GM18511 (cell line): ENCODE results near the gene ARAP1.
A peak's percentile ranks its signal among the peaks of the same experiment; 100 is the strongest.

Experiments
- ATAC-seq: cut with Tn5 transposase; IDR thresholded peaks from one replicate; pipeline ENCODE4 v1.9.1; 2021; ENCODE audit warnings: mild to moderate bottlenecking, moderate library complexity; ENCODE audit not compliant: unreplicated experiment

ARAP1 gene

GRCh38 chr11:72668629-72669347 lies 83.4 kb downstream of the ARAP1 start:
- peak; percentile 86 for ATAC-seq

GRCh38 chr11:72665911-72666472 lies 86.2 kb downstream of the ARAP1 start:
- ATAC-seq = no peak

GRCh38 chr11:72662036-72662435 lies 90.2 kb downstream of the ARAP1 start:
- ATAC-seq = no peak

- ATAC-seq = no peak
Observed at GRCh38 chr11:72661486-72661885, 90.7 kb downstream of the ARAP1 start.

- no peak for ATAC-seq
Observed at GRCh38 chr11:72658989-72659640, 93.1 kb downstream of the ARAP1 start.

- no peak for ATAC-seq
Observed at GRCh38 chr11:72657411-72658100, 94.7 kb downstream of the ARAP1 start.

- ATAC-seq = no peak
Observed at GRCh38 chr11:72655896-72656464, 96.2 kb downstream of the ARAP1 start.

GRCh38 chr11:72655014-72655413 lies 97.2 kb downstream of the ARAP1 start:
- no peak for ATAC-seq

- ATAC-seq = no peak
Observed at GRCh38 chr11:72653649-72654048, 98.6 kb downstream of the ARAP1 start.

GRCh38 chr11:72652873-72653630 lies 99.2 kb downstream of the ARAP1 start:
- ATAC-seq = no peak

- no peak for ATAC-seq
Observed at GRCh38 chr11:72652133-72652532, 100.1 kb downstream of the ARAP1 start.

GRCh38 chr11:72649215-72649976 lies 102.8 kb downstream of the ARAP1 start:
- no peak for ATAC-seq

- ATAC-seq = no peak
Observed at GRCh38 chr11:72648384-72649136, 103.6 kb downstream of the ARAP1 start.

GRCh38 chr11:72647882-72648281 lies 104.3 kb downstream of the ARAP1 start:
- ATAC-seq = no peak

GRCh38 chr11:72646472-72646871 lies 105.7 kb downstream of the ARAP1 start:
- ATAC-seq = no peak

- no peak for ATAC-seq
Observed at GRCh38 chr11:72646024-72646423, 106.2 kb downstream of the ARAP1 start.

GRCh38 chr11:72643547-72643946 lies 108.7 kb downstream of the ARAP1 start:
- ATAC-seq = no peak

- ATAC-seq = no peak
Observed at GRCh38 chr11:72642884-72643522, 109.2 kb downstream of the ARAP1 start.
